Activated naive CD4-positive, alpha-beta T cell treated with anti-CD3 and anti-CD28 coated beads, Interleukin-2, amount 50 U/mL, for 24 hours (primary cell): ENCODE data around the gene BIRC7.
A peak's percentile ranks its signal among the peaks of the same experiment; 100 is the strongest.
"Not testable (repeated sequence)": the region's sequence is repeated elsewhere in the genome, so short reads cannot be mapped to it uniquely, and the experiment has no call there.

Experiments
- H3K27ac Mint-ChIP-seq: one replicate; pipeline ENCODE4 v1.8.0; 2021; ENCODE audit warnings: mild to moderate bottlenecking, mixed read lengths
- H3K27me3 Mint-ChIP-seq: one replicate; pipeline ENCODE4 v1.8.0; 2021; ENCODE audit warnings: mixed read lengths
- H3K36me3 Mint-ChIP-seq: one replicate; pipeline ENCODE4 v1.8.0; 2021; ENCODE audit warnings: mixed read lengths
- H3K4me1 Mint-ChIP-seq: one replicate; pipeline ENCODE4 v1.8.0; 2021; ENCODE audit warnings: mixed read lengths
- H3K4me3 Mint-ChIP-seq: one replicate; pipeline ENCODE4 v1.8.0; 2021; ENCODE audit warnings: mild to moderate bottlenecking, mixed read lengths
- H3K9me3 Mint-ChIP-seq: one replicate; pipeline ENCODE4 v1.8.0; 2021; ENCODE audit warnings: mixed read lengths

The BIRC7 gene

DNA sequence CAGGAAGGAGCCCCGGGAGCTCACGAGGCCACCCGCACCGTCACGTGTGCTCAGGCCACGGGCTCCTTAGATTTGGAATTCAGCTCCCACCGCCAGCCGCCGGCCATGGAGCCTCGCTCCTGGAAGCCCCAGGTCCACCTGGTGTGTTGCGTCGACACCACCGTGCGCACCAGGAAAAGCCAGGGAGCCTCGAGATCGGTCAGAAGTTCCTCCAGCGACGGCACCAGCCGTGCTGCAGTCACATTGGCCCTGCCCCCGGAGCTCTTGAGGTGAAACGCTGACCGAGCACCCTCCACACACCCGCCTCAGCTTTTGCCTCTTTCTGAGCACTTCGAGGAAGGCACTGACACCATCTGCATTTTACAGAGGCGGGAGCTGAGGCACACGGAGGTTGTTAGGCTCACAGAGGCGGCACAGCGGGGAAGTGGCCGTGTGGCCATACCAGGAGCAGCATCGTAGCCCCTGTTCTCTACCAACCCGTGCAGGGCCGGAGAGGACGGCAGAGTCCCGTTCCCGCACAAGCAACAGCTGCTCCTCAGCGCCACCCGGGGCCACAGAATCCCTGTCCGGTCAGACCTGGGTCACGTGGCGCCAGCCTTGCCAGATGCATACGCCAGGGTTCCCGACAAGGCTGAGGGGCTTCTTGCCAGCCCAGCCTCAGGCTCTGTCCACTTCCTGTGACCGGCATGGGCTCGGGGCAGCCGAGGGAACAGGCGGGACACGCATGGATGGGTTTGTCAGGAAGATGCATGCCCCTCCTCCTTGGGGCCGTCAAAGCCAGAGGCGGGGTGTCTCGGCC, 11.0 kb downstream of the BIRC7 start:
- Mint-ChIP-seq H3K9me3 (no peaks in the 10 kb centered on the region), H3K27me3 (peaks cover 10% of the 10 kb centered on the region), H3K27ac (no peak overlapping the region), H3K36me3 (no peaks in the 10 kb centered on the region), H3K4me3 (no peak overlapping the region), H3K4me1 (no peaks in the 10 kb centered on the region)

DNA sequence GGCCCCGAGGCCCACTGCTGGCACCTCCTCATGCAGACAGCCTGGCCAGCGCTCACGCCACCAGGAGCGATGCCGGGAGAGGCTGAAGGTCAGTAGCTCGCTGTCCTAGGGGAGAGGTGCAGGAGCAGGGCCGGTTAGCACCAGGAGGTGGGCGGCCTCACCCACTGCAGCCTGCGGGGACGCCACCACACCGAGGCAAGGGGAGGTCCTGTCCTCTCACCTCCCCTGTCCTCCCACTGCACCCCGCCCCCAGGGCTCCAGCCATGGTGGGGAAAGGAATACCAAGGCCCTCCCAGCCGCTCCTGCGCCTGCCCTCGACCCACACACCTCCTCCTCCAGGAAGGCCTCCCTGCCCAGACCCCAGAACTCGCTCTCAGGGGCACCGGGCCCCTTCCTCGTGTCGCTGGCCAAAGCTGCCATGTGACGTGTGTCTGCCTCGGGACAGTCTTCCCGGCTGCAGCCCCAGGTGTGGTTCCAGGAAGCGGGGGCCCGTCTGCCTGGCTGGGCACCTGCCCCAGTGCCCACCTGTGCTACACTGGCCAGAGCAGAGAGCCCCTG, 12.0 kb downstream of the BIRC7 start:
- H3K9me3 Mint-ChIP-seq: no peaks in the 10 kb centered on the region
- H3K4me3 Mint-ChIP-seq: no peak overlapping the region
- peaks cover 2% of the 10 kb centered on the region for H3K4me1 Mint-ChIP-seq
- H3K27me3 Mint-ChIP-seq: peaks cover 12% of the 10 kb centered on the region
- H3K36me3 Mint-ChIP-seq: no peaks in the 10 kb centered on the region
- H3K27ac Mint-ChIP-seq: no peak overlapping the region

DNA sequence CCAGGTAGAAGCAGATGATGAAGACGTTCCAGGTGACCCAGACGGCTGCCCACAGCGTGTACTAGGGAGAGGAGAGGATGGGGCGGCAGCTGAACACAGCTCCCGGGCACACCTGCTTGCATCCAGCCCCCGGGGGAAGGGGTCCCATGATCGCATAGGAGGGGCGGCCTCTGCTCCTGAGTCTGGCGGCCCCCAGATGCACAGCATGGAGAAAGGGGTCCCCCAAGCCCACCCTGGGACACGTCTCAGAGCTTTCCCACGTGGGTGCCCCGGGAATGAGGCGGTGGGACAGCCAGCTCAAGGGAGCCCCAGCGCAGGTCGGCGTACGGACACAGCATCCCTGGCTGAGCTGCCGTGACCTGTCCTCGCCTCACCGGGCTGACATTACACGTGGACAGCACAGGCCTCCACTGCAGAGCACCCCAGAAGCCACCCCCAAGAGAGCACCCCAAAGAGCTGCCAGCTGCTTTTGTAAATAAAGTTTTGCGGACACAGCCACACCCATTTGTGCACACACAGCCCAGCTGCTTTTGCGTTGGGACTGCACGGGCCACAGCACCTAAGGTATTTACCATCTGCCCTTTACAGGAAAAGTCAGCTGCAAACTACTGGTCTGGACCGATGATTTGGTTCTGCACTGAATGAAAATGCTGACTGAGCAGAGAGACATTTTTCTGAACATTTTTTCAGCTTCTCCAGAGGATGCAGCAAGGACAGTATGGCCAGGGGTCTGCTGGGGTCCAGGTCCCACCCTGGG, 13.3 kb downstream of the BIRC7 start:
- Mint-ChIP-seq H3K36me3 (no peaks in the 10 kb centered on the region), H3K4me3 (no peak overlapping the region), H3K27me3 (peaks cover 15% of the 10 kb centered on the region), H3K9me3 (no peaks in the 10 kb centered on the region), H3K27ac (no peak overlapping the region), H3K4me1 (peaks cover 7% of the 10 kb centered on the region)

DNA sequence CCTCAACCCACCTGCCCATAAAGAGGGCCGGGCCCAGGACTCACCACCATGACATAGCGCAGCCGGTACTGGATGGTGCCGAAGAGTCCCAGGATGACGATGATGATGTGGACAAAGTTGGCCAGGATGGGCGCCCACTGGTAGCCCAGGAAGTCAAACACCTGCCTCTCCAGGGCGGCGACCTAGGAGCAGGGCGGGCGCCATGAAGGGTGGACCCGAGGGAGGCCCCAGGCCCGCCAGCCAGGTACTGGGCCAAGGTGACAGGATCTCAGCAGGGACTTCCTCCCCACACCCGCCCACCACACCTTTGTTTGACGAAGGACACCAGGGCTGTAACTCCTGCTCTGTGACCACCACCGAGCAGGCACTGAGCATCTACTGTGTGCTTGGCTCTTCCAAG, 14.2 kb downstream of the BIRC7 start:
- Mint-ChIP-seq H3K4me1 (peaks cover 7% of the 10 kb centered on the region), H3K4me3 (no peak overlapping the region), H3K27ac (no peak overlapping the region), H3K9me3 (no peaks in the 10 kb centered on the region), H3K27me3 (peaks cover 17% of the 10 kb centered on the region), H3K36me3 (no peaks in the 10 kb centered on the region)

DNA sequence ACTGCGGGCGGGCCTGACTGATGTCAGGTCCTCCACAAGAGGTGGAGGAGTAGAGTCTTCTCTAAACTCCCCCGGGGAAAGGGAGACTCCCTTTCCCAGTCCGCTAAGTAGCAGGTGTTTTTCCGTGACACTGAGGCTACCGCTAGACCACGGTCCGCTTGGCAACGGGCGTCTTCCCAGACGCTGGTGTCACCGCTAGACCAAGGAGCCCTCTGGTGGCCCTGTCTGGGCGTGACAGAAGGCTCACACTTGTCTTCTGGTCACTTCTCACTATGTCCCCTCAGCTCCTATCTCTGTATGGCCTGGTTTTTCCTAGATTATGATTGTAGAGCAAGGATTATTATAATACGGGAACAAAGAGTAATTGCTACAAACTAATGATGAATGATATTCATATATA, 15.6 kb downstream of the BIRC7 start:
- H3K36me3 Mint-ChIP-seq, H3K4me3 Mint-ChIP-seq, H3K9me3 Mint-ChIP-seq, H3K27ac Mint-ChIP-seq, H3K4me1 Mint-ChIP-seq: not testable (repeated sequence)
- H3K27me3 Mint-ChIP-seq: peaks cover 24% of the 10 kb centered on the region

DNA sequence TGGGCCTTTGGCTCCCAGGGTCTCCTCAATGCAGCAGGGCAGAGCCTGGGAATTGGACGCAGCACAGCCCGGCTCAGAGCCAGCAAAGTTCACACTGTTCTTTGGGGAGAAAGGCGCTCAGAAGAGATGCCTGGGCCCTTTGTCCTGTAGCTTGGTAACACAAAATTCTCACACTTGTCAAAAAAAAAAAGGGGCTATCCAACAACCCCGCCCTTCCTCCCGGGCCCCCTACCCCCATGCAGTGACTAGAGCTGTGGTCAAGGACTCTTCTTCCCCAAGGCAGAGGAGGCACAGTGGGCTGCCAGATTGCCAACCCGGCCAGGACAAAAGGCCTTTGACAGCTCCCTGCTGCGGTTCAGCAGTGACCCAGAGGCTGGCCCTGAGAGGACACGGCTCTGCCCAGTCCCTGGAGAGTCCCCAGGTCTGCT, 16.6 kb downstream of the BIRC7 start:
- Mint-ChIP-seq H3K36me3 (no peaks in the 10 kb centered on the region), H3K27me3 (peaks cover 26% of the 10 kb centered on the region), H3K4me3 (no peak overlapping the region), H3K4me1 (peaks cover 7% of the 10 kb centered on the region), H3K9me3 (no peaks in the 10 kb centered on the region), H3K27ac (no peak overlapping the region)

DNA sequence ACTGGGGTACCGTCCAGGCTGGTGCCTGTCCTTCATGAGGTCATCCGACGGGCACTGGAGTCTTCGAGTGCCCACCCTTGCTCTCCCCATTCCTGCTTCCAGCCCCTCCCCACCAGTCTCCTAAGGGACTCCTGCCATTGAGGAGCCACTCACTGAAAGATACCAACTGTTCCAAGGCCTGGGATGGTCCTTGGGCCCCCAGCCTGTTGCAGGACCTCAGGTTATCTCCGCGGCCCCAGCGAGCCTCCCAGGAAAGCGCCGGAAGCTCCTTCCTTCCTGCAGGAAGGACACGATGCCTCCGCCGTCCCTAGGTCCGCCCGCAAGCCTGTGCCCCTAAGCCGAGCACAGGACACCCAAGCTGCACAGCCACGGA, 17.3 kb downstream of the BIRC7 start:
- Mint-ChIP-seq H3K4me3 (peak overlapping the region; percentile 60), H3K27me3 (peaks cover 28% of the 10 kb centered on the region)

DNA sequence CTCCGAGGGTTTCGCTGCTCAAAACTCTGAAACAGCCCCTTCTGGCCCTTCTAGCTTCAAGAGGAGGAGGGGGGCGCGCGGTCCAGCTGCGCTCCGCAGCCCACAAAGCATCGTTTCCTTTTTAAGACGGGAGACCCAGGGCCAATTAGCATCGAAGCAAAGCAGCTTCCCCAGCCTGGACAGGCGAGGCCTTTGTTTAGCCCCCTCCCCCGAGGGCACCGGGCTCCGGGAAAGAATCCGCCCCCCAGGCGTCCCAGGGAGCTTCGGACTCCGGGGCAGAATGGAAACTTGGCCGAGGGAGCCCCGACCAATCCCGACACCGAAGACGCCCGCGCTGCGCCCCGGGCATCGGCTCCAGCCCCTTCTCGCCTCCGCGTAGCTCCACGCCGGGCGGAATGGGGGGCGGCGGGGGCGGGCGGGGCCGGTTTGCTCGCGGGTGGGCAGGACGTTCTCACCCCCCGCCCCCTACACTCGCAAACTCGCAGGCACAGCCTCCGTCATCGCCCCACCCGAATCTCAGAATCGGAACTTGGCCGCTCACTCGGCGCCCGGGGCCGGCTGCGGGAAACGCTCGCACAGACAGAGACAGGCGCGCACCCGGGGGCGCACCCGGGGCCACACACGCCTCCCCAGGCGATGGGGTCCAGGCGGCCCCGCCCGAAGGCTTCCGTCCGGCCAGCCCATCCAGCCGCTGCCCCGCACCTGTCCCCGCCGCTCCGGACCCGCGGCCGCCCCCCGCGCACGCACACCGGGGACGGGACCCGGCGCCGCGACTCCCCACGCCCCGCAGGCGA, 17.9 kb downstream of the BIRC7 start:
- H3K4me1 Mint-ChIP-seq: peaks cover 7% of the 10 kb centered on the region
- no peak overlapping the region for H3K27ac Mint-ChIP-seq
- H3K9me3 Mint-ChIP-seq: no peaks in the 10 kb centered on the region
- peaks cover 23% of the 10 kb centered on the region for H3K27me3 Mint-ChIP-seq
- no peaks in the 10 kb centered on the region for H3K36me3 Mint-ChIP-seq
- no peak overlapping the region for H3K4me3 Mint-ChIP-seq

More for the DNA sequence above, 17.3 kb downstream of the BIRC7 start:
- Mint-ChIP-seq H3K9me3 (no peaks in the 10 kb centered on the region), H3K27ac (no peak overlapping the region), H3K36me3 (no peaks in the 10 kb centered on the region), H3K4me1 (peaks cover 7% of the 10 kb centered on the region)

DNA sequence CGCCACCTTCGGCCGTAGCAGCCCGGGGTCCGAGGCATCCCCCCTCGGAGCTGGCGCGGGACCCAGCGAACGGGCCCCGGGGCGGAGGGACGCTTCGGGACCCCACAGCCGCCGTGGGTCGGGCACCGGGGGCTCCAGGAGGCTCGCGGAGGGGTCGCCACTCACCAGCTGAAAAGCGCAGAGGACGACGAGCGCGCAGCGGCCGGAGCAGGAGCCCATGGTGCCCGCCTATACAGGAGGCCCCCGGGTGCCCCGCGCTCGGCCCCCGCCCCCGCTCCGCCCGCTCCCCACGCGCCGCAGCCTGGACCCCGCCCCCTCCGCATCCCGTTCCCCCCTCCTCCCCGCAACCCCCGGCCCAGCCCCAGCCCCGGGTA, 18.5 kb downstream of the BIRC7 start, which contains the start of gene NKAIN4:
Gene NKAIN4, minus strand, starts transcription at position 232 of the 374 bp plus-strand sequence. Its CDS starts 13 bp downstream, at position 219.
- H3K4me3 Mint-ChIP-seq: peak within 1 kb of the TSS; percentile 65
- H3K27me3 Mint-ChIP-seq: peaks cover 22% of the 10 kb centered on the region
- no peaks in the 10 kb centered on the region for H3K36me3 Mint-ChIP-seq

DNA sequence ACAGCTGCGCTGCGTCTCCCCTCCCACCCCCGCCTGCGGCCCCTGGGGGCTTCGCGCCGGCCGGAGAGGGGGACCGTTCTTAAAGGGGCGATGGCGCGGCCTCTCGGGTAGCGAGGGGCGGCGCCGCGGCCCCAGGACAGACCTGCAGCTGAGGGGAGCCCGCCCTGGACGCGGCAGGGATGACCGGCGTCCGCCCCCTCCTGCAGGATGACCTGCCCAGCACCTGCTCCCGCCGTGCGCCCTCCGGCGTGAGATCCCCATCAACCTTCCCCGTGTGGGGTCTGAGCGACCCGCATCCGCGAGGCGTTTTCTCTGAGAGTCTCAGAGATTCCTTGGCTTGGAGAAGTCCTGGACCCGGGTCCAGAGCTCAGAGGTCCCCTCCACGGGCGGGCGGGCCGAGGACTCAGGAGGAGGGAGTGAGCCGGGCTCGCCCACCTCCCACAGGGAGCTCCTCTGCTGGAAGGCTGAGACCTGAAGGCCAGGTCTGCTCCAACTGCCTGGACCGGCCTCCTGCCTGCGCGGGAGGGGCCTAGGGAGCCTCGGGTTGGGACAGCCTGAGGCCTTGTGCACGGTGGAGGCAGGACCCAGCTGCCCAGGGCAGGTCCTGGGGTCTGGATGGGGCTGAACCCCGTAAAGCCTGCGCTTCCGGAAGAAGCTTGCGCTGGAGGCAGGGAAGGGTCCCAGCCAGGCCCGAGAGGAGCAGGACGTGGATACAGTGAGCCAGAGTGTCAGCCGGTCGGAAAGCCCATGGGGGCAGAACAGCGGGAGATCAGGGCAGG, 19.1 kb downstream of the BIRC7 start:
- Mint-ChIP-seq H3K27me3 (peaks cover 19% of the 10 kb centered on the region), H3K27ac (no peak overlapping the region)

More for the DNA sequence above, 18.5 kb downstream of the BIRC7 start, which contains the start of gene NKAIN4:
- Mint-ChIP-seq H3K9me3 (no peaks in the 10 kb centered on the region), H3K4me1 (peaks cover 7% of the 10 kb centered on the region), H3K27ac (no peak within 1 kb of the TSS)

DNA sequence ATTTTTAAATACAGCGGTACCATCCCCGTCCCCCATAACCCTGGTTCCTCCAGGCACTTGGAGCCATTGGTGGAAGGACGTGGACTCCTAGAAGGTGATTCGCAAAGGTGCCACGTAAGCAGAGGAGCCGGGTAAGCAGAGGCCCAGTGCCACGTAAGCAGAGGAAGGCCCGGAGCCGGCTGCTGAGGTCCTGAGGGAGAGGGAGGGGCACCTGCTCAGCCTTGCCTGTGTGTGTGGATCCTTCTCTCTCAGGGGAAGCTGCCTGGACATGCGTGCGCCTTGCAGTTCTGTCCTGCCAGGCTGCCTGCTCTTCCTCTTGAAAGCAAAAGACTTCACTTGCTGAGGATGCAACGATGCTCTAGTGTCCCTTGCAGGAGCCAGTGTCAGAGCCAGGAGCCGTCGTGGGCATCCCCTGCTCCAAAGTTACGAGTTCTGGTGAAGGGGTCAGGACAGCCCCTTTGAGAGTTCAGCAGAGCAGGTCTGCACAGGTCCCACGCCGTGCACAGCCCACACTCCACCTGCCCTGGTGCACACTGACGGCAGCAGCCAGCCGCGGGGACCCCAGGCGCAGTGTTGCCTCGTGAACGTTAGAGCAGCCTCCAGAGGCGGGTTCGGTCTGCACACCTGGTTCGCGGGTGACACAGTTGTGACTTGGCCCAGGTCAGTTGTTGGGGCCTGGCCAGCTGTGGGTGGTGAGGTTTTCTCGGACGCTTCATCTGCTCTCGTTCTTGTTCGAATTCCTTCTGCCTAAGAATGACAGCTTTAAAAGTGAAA, 20.4 kb downstream of the BIRC7 start:
- Mint-ChIP-seq H3K9me3 (no peaks in the 10 kb centered on the region), H3K36me3 (no peaks in the 10 kb centered on the region), H3K4me3 (no peak overlapping the region), H3K27me3 (peaks cover 19% of the 10 kb centered on the region), H3K4me1 (peaks cover 7% of the 10 kb centered on the region), H3K27ac (no peak overlapping the region)

More for the DNA sequence above, 19.1 kb downstream of the BIRC7 start:
- H3K4me1 Mint-ChIP-seq: peaks cover 7% of the 10 kb centered on the region
- H3K9me3 Mint-ChIP-seq: no peaks in the 10 kb centered on the region
- peak overlapping the region; percentile 65 for H3K4me3 Mint-ChIP-seq
- H3K36me3 Mint-ChIP-seq: no peaks in the 10 kb centered on the region

DNA sequence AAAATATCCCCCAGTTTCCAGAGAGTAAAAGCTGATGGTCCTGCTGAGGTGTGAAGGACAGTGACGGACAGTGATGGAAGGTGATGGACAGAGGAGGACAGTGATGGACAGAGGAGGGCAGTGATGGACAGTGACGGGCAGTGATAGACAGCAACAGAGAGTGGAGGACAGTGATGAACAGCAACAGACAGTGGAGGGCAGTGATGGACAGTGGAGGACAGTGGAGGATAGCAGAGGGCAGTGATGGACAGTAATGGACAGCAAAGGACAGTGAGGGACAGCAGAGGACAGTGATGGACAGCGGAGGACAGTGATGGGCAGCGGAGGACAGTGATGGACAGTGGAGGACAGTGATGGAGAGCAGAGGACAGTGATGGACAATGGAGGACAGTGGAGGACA, 21.2 kb downstream of the BIRC7 start:
- Mint-ChIP-seq H3K4me1 (peaks cover 7% of the 10 kb centered on the region), H3K4me3 (no peak overlapping the region), H3K9me3 (no peaks in the 10 kb centered on the region), H3K36me3 (no peaks in the 10 kb centered on the region), H3K27me3 (peaks cover 21% of the 10 kb centered on the region), H3K27ac (no peak overlapping the region)

DNA sequence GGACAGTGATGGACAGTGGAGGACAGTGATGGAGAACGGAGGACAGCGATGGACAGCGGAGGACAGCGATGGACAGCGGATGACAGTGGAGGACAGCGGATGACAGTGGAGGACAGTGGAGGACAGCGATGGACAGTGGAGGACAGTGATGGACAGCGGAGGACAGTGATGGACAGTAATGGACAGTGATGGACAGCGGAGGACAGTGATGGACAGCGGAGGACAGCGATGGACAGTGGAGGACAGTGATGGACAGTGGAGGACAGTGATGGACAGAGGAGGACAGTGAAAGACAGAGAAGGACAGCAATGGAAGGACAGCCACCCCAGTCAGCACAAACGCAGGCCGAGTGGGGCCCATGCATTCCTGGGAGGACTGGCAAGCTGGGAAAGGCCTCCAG, 21.9 kb downstream of the BIRC7 start:
- H3K4me1 Mint-ChIP-seq: peaks cover 6% of the 10 kb centered on the region
- H3K27ac Mint-ChIP-seq: no peak overlapping the region
- no peaks in the 10 kb centered on the region for H3K36me3 Mint-ChIP-seq
- no peak overlapping the region for H3K4me3 Mint-ChIP-seq
- H3K9me3 Mint-ChIP-seq: no peaks in the 10 kb centered on the region
- H3K27me3 Mint-ChIP-seq: peaks cover 22% of the 10 kb centered on the region

DNA sequence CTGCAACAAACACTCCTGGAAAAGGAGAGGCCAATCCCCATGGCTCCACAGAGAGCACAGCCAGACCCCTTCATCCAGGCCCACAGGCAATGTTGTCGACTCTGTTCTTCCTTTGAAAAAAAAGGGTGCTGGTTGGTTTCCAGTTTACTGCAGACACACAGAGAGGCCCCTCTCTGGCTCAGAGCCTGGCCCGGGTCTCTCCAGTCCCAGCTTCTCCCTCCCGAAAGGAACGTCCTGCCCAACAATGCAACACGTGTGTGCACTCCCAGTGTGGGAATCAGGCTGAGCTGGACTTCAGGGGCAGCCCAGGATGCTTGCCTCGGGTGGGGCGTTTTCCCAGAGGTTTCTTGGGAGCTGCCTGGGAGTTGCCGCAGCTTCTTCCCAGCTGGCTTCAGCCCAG, 23.1 kb downstream of the BIRC7 start:
- no peaks in the 10 kb centered on the region for H3K36me3 Mint-ChIP-seq
- H3K4me3 Mint-ChIP-seq: no peak overlapping the region
- H3K27me3 Mint-ChIP-seq: peaks cover 19% of the 10 kb centered on the region
- no peak overlapping the region for H3K27ac Mint-ChIP-seq
- no peaks in the 10 kb centered on the region for H3K9me3 Mint-ChIP-seq
- H3K4me1 Mint-ChIP-seq: no peaks in the 10 kb centered on the region
